GM13976 (cell line): Measurements from ENCODE around the gene LMCD1.

Source experiments
- DNase-seq: peaks from one replicate; pipeline ENCODE4 v3.0.0; 2012; ENCODE audit warnings: low spot score
- in situ Hi-C: fragments of 300-500 bp; cut with MboI; formaldehyde crosslinking; loops from one replicate; pipeline ENCODE4 v1.12.0; 2022; ENCODE audit warnings: low sequenced_read_pairs, mixed read lengths, inconsistent platforms; ENCODE audit not compliant: unreplicated experiment
- TF ChIP-seq, protein P1 (sequence below): IDR thresholded peaks from 2 replicates; pipeline ENCODE4 v1.5.1; 2012; ENCODE audit warnings: borderline replicate concordance, mild to moderate bottlenecking; ENCODE audit not compliant: insufficient read depth; ENCODE audit errors: extremely low read depth, missing control alignments, control extremely low read depth

The LMCD1 gene

DNA sequence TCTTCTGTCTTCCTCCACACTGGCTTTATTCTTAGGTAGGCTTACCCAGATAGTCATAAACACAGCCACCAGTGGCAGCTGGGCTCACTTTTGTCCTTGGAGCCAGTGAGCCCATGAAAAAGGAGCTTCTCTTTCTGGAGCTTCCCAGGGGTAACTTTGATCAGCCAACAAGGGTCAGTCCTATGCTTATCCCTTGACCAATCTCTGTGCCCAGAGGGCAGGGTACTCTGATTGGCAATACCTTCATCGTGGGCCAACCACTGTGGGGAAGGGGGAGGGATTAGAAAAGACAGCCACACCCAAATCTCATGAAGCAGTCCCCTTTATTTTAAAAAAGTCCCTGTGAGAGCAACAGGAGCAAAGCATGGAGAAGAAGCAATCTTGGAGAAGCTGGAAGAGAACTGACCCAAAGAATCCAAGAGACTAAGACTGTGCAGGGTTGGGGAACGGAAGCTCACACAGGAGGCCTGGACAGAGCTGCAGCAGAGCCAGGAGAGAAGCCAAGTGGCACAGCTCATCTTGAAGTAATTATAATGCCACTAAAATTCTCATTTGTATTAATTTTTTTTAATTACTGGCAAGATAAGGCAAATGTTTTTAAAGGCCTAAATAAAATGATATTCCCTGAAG lies 72.5 kb downstream of the LMCD1 start:
- in situ Hi-C loops, result no loop called here
- no peak for DNase-seq
- TF ChIP-seq, protein P1, sequence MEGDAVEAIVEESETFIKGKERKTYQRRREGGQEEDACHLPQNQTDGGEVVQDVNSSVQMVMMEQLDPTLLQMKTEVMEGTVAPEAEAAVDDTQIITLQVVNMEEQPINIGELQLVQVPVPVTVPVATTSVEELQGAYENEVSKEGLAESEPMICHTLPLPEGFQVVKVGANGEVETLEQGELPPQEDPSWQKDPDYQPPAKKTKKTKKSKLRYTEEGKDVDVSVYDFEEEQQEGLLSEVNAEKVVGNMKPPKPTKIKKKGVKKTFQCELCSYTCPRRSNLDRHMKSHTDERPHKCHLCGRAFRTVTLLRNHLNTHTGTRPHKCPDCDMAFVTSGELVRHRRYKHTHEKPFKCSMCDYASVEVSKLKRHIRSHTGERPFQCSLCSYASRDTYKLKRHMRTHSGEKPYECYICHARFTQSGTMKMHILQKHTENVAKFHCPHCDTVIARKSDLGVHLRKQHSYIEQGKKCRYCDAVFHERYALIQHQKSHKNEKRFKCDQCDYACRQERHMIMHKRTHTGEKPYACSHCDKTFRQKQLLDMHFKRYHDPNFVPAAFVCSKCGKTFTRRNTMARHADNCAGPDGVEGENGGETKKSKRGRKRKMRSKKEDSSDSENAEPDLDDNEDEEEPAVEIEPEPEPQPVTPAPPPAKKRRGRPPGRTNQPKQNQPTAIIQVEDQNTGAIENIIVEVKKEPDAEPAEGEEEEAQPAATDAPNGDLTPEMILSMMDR, result no peak

DNA sequence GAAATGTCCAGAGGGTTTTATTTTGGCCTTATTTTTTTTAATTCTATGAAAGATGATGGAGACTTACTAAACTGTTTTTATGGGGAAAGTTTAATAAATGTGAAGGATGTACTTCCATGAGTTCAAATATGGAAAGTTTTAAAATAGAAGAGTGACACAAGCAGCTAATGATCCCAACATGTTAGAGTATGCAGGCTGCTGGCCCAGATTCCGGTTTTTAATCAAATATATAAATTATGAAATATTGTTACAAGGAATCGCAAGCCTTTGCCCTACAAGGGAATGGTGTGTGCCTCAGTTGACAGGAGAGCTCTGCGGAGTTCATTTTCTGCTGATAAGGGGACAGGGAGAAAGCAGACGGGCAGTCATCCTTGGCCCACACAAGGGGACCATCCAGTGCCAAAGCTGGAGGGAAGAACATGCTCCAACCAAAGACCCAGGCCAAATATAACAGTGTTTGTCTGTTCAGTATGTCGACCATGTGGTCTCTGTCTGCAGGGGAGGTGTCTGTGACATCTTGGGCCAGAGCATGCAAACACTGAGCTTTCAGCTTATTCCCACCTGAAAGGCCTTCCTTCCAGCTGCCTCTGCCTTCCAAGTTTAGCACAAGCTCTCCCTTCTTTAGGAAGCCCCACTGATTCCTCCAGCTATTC lies 73.2 kb downstream of the LMCD1 start:
- TF ChIP-seq, protein P1, result no peak
- no peak for DNase-seq
- in situ Hi-C loops, result no loop called here

DNA sequence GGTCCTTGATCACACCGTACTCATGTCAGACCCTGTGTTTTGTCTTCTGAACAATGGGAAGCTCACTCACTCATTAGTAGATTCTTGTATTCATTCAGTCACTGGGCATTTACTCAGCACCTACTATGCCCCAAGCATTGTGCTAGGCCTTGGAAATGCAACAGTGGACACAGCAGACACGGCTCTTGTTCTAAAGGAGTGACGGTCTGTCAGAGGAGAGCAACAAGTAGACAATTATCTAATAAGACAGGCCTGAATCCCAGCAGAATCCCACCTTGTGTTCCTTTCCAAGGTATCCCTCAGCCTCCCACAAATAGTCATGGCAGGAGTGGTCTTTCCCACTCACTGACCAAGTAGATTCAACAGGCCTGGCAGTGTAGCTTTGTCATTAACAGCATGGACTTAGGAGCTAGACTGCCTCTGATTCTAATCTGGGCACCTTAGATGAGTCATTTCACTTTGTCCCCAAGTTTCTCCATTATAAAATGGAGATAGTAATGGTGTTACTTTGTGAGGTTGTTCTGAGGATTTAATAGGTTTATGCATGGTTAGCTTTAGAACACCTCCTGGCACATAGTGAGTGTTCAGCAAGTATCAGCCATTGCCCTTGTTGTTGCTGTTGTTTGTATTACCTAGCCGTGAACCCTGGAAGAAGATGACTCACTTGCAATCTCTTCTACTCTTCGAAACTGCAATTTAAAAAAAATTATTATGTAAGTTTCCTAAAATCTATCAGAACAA lies 73.9 kb downstream of the LMCD1 start:
- DNase-seq, result no peak
- in situ Hi-C loops, result no loop called here
- TF ChIP-seq, protein P1, result no peak

DNA sequence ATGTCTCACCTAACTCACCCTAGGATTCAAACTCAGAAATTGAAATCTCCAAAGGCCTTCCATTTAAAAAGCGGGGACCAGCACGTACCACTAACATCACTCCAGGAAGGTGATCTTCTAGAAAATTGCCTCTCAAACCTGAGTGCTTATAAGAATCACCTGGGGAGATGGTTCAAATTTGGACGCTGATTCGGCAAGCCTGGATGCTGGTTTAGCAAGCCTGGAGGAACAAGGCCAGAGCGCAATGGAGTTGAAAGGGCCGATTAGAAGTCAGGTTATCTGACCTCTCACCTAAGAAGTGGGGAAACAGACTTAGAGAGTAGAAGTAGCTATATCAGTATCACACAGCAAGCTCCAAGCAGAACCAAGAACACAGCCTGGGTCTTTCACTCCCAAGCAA lies 74.8 kb downstream of the LMCD1 start:
- DNase-seq, result no peak
- in situ Hi-C loops, result no loop called here

DNA sequence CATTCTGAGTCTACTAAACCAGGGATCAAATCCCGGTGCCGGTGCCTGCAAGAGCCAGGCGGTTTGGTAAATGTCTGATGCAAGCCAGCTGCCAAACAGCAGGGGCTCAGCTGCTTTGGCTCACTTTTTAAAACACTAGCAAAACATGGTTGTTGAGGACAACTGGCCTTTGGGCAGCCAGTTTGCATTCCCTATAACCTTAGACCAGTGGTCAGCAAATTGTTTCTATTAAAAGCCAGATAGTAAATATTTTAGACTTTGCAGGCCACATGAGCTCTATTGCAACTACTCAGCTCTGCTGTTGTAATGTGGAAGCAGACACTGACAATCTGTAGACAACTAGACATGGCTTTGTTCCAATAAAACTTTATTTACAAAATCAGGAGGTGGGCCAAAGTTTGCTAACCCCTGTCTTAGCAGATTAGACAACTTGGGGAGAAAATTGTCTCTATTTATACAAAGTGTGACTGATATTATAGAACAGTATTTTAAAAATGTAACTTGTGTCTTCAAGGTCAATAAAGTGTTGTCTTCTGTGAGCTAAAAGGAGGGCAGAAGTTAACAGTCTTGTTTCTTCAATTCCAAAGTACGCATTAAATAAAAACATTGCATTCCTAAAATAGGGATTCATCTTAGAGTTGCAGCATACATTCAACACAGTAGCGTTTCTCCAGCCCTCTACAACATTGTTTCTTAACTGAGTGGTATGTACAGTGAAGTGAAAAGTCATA lies 75.4 kb downstream of the LMCD1 start:
- DNase-seq, result no peak
- in situ Hi-C loops, result no loop called here
- TF ChIP-seq, protein P1, result no peak

More for the DNA sequence above, 74.8 kb downstream of the LMCD1 start:
- TF ChIP-seq, protein P1, result no peak

DNA sequence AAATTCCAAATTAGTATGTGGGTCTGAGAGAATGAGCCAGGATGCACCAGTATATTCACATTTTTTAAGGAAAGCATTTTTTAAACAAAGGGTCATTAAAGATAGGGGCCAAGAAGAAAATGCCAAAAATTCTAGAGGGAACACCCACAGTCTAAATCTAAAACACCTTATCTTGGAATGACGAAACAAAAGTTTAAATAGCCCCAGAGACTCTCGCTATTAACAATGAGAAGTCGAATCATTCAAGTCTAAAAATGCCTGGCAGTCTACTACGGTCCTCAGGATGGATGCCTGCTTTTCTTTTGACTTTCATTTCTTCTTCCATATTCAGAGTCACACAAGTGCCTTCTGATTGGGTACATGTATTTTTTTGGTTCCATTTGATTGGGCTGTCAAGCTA lies 76.7 kb downstream of the LMCD1 start:
- in situ Hi-C loops, result no loop called here
- TF ChIP-seq, protein P1, result no peak
- DNase-seq, result no peak
